ENCODE measurements around the gene UNC119. TPM values are rescaled to one million over a fixed set of nuclear protein-coding genes. Genes with fewer than 3 reads are reported as not detected.

UNC119 gene
- total RNA-seq, 1 donor from 2014 or later = 66.2 TPM

DNA sequence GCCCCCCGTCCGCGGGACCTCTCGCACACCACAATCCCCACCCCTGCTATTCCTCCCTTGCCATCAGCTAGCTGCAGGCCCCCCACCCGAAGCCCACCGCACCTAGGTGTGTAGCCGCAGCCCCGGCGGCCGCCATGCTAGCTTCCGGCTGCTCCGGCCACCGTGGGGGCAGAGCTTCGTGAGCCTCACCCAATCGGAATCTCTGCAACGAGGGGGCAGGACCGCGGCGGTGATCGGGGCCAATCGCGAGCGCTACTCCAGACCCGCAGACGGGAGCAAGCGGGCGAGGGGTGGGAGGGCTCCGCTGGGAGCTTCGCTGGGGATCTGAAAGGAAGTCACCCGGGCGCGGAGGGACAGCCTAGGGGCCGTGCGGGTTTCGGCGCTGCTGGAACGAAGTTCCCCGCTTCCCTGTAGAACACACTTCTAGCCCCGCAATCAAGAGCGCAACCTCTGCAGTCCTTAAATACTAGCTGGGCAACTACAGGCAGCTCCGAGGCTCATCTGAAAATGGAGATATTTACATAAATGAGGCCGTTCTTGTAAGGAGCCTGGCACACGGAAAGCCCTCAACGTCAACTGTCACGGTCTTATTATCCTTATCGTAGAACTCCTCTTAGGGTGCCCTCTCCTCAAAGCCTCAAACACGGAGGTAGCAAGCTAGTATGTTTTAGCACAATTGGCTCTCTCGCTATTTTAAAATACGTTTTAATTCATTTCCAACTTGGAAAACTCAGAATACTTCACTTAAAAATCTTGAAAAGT is 19.1 kb upstream of the UNC119 start, which contains the start of gene PIGS:
TSS of gene PIGS (minus strand) at position 164 of the 762 bp plus-strand sequence. CDS start at position 136, 28 bp downstream.
- peak within 1 kb of the TSS; percentile 90 for H3K4me3 Mint-ChIP-seq
- H3K4me1 Mint-ChIP-seq = peaks cover 27% of the 10 kb centered on the region
- no peaks in the 10 kb centered on the region for H3K27me3 Mint-ChIP-seq (ENCODE audit: low read depth)
- peak; percentile 86 to 93 for DNase-seq (ENCODE audit: low spot score in 2 of 2, unreplicated experiment in 2 of 2)
- TF ChIP-seq, protein P1, sequence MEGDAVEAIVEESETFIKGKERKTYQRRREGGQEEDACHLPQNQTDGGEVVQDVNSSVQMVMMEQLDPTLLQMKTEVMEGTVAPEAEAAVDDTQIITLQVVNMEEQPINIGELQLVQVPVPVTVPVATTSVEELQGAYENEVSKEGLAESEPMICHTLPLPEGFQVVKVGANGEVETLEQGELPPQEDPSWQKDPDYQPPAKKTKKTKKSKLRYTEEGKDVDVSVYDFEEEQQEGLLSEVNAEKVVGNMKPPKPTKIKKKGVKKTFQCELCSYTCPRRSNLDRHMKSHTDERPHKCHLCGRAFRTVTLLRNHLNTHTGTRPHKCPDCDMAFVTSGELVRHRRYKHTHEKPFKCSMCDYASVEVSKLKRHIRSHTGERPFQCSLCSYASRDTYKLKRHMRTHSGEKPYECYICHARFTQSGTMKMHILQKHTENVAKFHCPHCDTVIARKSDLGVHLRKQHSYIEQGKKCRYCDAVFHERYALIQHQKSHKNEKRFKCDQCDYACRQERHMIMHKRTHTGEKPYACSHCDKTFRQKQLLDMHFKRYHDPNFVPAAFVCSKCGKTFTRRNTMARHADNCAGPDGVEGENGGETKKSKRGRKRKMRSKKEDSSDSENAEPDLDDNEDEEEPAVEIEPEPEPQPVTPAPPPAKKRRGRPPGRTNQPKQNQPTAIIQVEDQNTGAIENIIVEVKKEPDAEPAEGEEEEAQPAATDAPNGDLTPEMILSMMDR (IDR thresholded peaks at IDR 0.05; ENCODE audit: unreplicated experiment) = no peak
- H3K27ac Mint-ChIP-seq = peak within 1 kb of the TSS; percentile 75
- H3K36me3 Mint-ChIP-seq = peaks cover 13% of the 10 kb centered on the region
- no peaks in the 10 kb centered on the region for H3K9me3 Mint-ChIP-seq

DNA sequence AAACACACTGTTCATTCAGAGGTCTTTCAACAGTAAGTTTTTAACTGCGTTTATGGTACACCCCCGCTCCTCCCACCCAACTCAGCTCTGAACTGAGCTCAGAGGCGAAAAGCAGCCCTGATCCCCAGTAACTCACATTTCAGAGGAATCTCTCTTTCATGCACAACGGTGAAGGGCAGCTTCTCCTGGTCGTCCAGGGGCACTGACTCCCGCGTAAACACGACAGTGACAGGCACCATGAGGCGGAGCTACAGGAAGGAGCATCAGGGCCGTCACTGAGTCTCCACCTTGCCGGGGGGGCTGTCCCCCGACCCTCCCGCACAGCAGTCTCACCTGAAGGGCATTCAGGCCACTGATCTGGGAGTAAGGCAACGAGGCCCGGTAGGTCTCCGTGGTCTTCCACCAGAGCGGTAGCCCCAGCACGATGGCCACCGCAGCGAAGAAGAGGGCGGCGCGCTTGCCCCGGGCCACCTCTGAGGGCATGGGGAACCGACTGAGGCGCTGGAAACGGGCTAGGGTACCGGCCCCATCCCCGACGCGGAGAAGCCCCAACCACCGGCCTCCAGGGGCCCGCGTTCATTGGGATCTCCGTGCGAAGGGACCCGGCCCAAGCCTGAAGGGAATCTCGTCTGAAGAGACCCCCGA is 18.4 kb upstream of the UNC119 start:
- no peaks in the 10 kb centered on the region for H3K27me3 Mint-ChIP-seq (ENCODE audit: low read depth)
- no peaks in the 10 kb centered on the region for H3K9me3 Mint-ChIP-seq
- no peak for DNase-seq (ENCODE audit: low spot score in 2 of 2, unreplicated experiment in 2 of 2)
- peaks cover 22% of the 10 kb centered on the region for H3K4me1 Mint-ChIP-seq
- TF ChIP-seq, protein P1 (IDR thresholded peaks at IDR 0.05; ENCODE audit: unreplicated experiment) = no peak
- peak overlapping the region; percentile 75 for H3K27ac Mint-ChIP-seq
- H3K36me3 Mint-ChIP-seq = peaks cover 13% of the 10 kb centered on the region
- peak overlapping the region; percentile 90 for H3K4me3 Mint-ChIP-seq

DNA sequence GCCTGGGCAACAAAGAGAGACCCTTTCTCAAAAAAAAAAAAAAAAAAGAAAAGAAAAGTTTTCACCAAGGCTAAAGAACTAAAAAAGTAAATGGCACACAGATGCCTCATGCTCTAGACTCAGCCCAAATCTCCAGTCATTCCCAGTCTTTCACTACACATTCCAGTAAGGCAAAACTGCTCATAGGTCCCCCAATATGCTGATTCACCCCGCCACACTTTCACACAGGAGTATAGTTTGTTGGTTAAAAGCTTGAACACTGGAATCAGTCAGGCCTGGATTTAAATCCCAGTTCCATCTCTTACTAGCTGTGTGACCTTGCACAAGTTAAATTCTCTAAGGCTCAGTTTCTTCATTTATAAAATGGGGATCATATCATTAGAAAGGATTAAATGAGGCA is 17.0 kb upstream of the UNC119 start:
- Mint-ChIP-seq H3K36me3 (peaks cover 13% of the 10 kb centered on the region), H3K9me3 (no peaks in the 10 kb centered on the region), H3K27me3 (ENCODE audit: low read depth) (no peaks in the 10 kb centered on the region), H3K27ac (no peak overlapping the region), H3K4me3 (peak overlapping the region; percentile 90), H3K4me1 (peaks cover 22% of the 10 kb centered on the region)
- no peak for DNase-seq (ENCODE audit: low spot score in 2 of 2, unreplicated experiment in 2 of 2)
- TF ChIP-seq, protein P1 (IDR thresholded peaks at IDR 0.05; ENCODE audit: unreplicated experiment) = no peak

DNA sequence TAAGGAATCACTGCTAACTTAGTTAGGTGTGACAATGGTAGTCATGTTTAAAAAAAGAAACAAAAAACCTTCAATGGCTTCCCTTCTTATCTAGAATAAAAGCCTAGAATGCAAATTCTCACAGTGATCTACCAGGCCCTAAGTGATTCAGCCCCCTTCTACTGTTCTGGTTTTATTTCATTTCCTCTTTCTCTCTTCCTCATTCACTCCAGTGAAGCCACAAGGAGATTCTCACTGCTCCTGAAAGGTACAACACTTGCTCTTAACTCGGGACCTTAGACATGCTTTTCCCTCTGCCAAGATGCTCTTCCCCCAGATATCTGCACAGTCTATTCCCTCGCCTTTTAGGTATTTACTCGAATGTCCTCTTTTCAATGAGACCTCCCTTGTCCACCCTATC is 15.2 kb upstream of the UNC119 start:
- peaks cover 13% of the 10 kb centered on the region for H3K36me3 Mint-ChIP-seq
- no peak overlapping the region for H3K27ac Mint-ChIP-seq
- TF ChIP-seq, protein P1 (IDR thresholded peaks at IDR 0.05; ENCODE audit: unreplicated experiment) = no peak
- peaks cover 34% of the 10 kb centered on the region for H3K4me1 Mint-ChIP-seq
- H3K27me3 Mint-ChIP-seq (ENCODE audit: low read depth) = no peaks in the 10 kb centered on the region
- no peak for DNase-seq (ENCODE audit: low spot score in 2 of 2, unreplicated experiment in 2 of 2)
- no peak overlapping the region for H3K4me3 Mint-ChIP-seq
- H3K9me3 Mint-ChIP-seq = no peaks in the 10 kb centered on the region

DNA sequence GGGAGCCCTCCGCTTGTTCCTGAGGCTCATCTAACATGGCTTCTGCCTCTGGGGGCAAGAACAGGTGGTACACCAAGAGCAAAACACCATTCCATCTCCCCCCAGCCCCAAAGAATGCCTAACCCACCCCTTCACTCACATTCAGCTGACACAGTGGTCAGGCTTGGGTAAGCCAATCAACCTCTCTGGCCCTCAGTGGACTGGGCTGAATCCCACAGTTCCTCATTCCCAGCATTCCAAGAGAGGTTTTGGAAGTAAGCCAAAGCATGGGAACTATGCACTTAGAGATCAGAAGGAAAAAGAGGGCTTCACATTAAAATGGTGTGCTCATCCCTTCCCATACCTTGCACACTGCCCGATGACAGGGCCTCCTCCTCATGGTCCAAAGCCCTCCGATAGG is 11.1 kb upstream of the UNC119 start:
- Mint-ChIP-seq H3K36me3 (peaks cover 25% of the 10 kb centered on the region), H3K4me3 (no peak overlapping the region), H3K4me1 (peaks cover 11% of the 10 kb centered on the region), H3K9me3 (no peaks in the 10 kb centered on the region), H3K27me3 (ENCODE audit: low read depth) (no peaks in the 10 kb centered on the region), H3K27ac (peak overlapping the region; percentile 91)
- no peak for DNase-seq (ENCODE audit: low spot score in 2 of 2, unreplicated experiment in 2 of 2)
- TF ChIP-seq, protein P1 (IDR thresholded peaks at IDR 0.05; ENCODE audit: unreplicated experiment) = no peak

All from mesothelial cell of epicardium (in vitro differentiated cells).